CD14-positive monocyte (primary cell): Measurements from ENCODE around the gene TBC1D3K. TPM values are rescaled to one million over a fixed set of nuclear protein-coding genes. Genes with fewer than 3 reads are reported as not detected.

Experiments used
- polyA plus RNA-seq, 3 donors: library from polyadenylated mRNA; depleted of rRNA in 1 of 3; unstranded in 2 of 3; stranded (reverse) in 1 of 3; fragments of 300-500 nt in 2 of 3; fragments of >200 nt in 1 of 3; fragmentation: Illumina TruSeq in 2 of 3; gene quantifications; 1 replicate in 2 of 3; 2 replicates in 1 of 3; pipeline ENCODE4 v1.2.3, GENCODE V29; 2012 to 2021
- small RNA-seq: library from RNA; depleted of rRNA; stranded (forward); fragments of <200 nt; gene quantifications from one replicate; pipeline ENCODE3, GENCODE V24; 2012; ENCODE audit warnings: low read depth; ENCODE audit not compliant: insufficient read length

Gene TBC1D3K
- polyA plus RNA-seq, 3 donors, result 0.20 TPM; not detected in 2

Small RNAs within 50 kb of the gene (small RNA-seq; reads per million reads assigned to genes)
- gene RF00001 (not detected), gene RNU6-489P (not detected)

Other genes with a start within 250 kb of the TBC1D3K start
- not detected for gene HNF1B, start 179.4 kb upstream of the TBC1D3K start, polyA plus RNA-seq
- 10 to 100 TPM in 1 of 3 donors, under 1 TPM in 1, not detected in 1; 0.06 to 15.6 TPM for gene TBC1D3L, start 64.6 kb downstream of the TBC1D3K start, polyA plus RNA-seq
- gene TBC1D3D, start 79.6 kb downstream of the TBC1D3K start, polyA plus RNA-seq, result 1 to 10 TPM in 1 of 3 donors, not detected in 2; 3.0 TPM
- gene TBC1D3C, start 144.2 kb downstream of the TBC1D3K start, polyA plus RNA-seq, result not detected
- gene TBC1D3E, start 203.5 kb downstream of the TBC1D3K start, polyA plus RNA-seq, result not detected